ENCODE results near the gene UBE2V1. TPM values are rescaled to one million over a fixed set of nuclear protein-coding genes. Genes with fewer than 3 reads are reported as not detected.
A peak's percentile ranks its signal among the peaks of the same experiment; 100 is the strongest.

The UBE2V1 gene
- total and polyA plus RNA-seq, 2 of the 13 experiments (the other 11 are each of a cell fraction or from before 2014, with no cell fraction given), result 81.3 to 132 TPM

- WGBS (ENCODE audit: low lambda C conversion rate), result 31% methylated on average over 6 of the region's 6 CpGs
- no peak overlapping the region for H3K4me2 ChIP-seq (ENCODE audit: low read depth, low read length)
- H3K79me2 ChIP-seq (ENCODE audit: insufficient read depth, low read length), result no peaks in the 10 kb centered on the region
- ATAC-seq, result no peak
- no peaks in the 10 kb centered on the region for H3K9me3 ChIP-seq (ENCODE audit: low read length)
- peaks cover 24% of the 10 kb centered on the region for H3K4me1 ChIP-seq (ENCODE audit: insufficient read depth, low read length)
- in situ Hi-C loops (cut with HindIII; ENCODE audit: extremely low pct_ligation_motif_present, low pct_unique_long_range_greater_than_20kb), result no loop called here
- no peak for FAIRE-seq
- no peak overlapping the region for H3K27ac ChIP-seq (ENCODE audit: extremely low read length, insufficient read depth, low read length)
- POLR2A ChIA-PET, result interaction anchor here (1.6 kb wide), 1 partner anchor 52 kb away, joined by 3 read pairs; the partner anchor contains the start of gene UBE2V1
- peaks cover 5 to 30% of the 10 kb centered on the region in 2 experiments; a peak in 4 of 5 replicates for H3K27me3 ChIP-seq (ENCODE audit: control insufficient read depth in 1 of 2, insufficient read depth in 2 of 2, low read length in 2 of 2)
- H3K9ac ChIP-seq (ENCODE audit: insufficient read depth, low read depth, low read length), result no peak overlapping the region
- no peak for DNase-seq (ENCODE audit: low spot score)
- no peaks in the 10 kb centered on the region for H3K36me3 ChIP-seq (replicated peaks in 1 of 2; ENCODE audit: control insufficient read depth in 1 of 2, insufficient read depth in 2 of 2, low read length in 2 of 2)
- no peaks in the 10 kb centered on the region for H4K20me1 ChIP-seq (ENCODE audit: insufficient read depth, low read length)
- H3K4me3 ChIP-seq (replicated peaks in 1 of 3; ENCODE audit: insufficient read depth in 1 of 3, low read depth in 2 of 3, low read length in 3 of 3), result no peak overlapping the region
- BruUV-seq (replicated peaks), result no TSS peak
- H2AFZ ChIP-seq (ENCODE audit: low read length), result no peak overlapping the region
- CTCF ChIA-PET (ENCODE audit: low intra/inter-chr PET ratio, low total read pairs), result no interaction called here
- intact Hi-C loops (cut with micrococcal nuclease; ENCODE audit: unreplicated experiment), result no loop called here
- TF ChIP-seq ZNF768 (CRISPR knock-in tag; IDR thresholded peaks at IDR 0.05) (peak; percentile 86), TMF1 (CRISPR knock-in tag; IDR thresholded peaks at IDR 0.05; ENCODE audit: low read depth) (no peak), MEIS2 (CRISPR knock-in tag; IDR thresholded peaks at IDR 0.05) (0 out of 2 replicates have a peak, but pooled peaks have one; percentile 24), ZIK1 (CRISPR knock-in tag; IDR thresholded peaks at IDR 0.05; ENCODE audit: borderline replicate concordance, low read depth) (no peak), PHF8 (CRISPR knock-in tag; IDR thresholded peaks at IDR 0.05) (no peak), FOXM1 (CRISPR knock-in tag; IDR thresholded peaks at IDR 0.05) (no peak), CREB1 (IDR thresholded peaks at IDR 0.05) (no peak), CREB1 (CRISPR knock-in tag; IDR thresholded peaks at IDR 0.05) (no peak), ZNF691 (CRISPR knock-in tag; IDR thresholded peaks at IDR 0.05; ENCODE audit: borderline replicate concordance, low read depth) (no peak), SNAI1 (CRISPR knock-in tag; IDR thresholded peaks at IDR 0.05; ENCODE audit: borderline replicate concordance) (no peak), RFXAP (CRISPR knock-in tag; IDR thresholded peaks at IDR 0.05; ENCODE audit: borderline replicate concordance) (no peak), ZBTB3 (CRISPR knock-in tag; IDR thresholded peaks at IDR 0.05; ENCODE audit: borderline replicate concordance, low read depth) (no peak), ZMYM3 (CRISPR knock-in tag; IDR thresholded peaks at IDR 0.05) (peak; percentile 46; the same call in 1 of the 2 replicates)
- TF ChIP-seq, protein P1, sequence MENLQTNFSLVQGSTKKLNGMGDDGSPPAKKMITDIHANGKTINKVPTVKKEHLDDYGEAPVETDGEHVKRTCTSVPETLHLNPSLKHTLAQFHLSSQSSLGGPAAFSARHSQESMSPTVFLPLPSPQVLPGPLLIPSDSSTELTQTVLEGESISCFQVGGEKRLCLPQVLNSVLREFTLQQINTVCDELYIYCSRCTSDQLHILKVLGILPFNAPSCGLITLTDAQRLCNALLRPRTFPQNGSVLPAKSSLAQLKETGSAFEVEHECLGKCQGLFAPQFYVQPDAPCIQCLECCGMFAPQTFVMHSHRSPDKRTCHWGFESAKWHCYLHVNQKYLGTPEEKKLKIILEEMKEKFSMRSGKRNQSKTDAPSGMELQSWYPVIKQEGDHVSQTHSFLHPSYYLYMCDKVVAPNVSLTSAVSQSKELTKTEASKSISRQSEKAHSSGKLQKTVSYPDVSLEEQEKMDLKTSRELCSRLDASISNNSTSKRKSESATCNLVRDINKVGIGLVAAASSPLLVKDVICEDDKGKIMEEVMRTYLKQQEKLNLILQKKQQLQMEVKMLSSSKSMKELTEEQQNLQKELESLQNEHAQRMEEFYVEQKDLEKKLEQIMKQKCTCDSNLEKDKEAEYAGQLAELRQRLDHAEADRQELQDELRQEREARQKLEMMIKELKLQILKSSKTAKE (CRISPR knock-in tag; IDR thresholded peaks at IDR 0.05; ENCODE audit: borderline replicate concordance), result no peak
- TF ChIP-seq, protein P2, sequence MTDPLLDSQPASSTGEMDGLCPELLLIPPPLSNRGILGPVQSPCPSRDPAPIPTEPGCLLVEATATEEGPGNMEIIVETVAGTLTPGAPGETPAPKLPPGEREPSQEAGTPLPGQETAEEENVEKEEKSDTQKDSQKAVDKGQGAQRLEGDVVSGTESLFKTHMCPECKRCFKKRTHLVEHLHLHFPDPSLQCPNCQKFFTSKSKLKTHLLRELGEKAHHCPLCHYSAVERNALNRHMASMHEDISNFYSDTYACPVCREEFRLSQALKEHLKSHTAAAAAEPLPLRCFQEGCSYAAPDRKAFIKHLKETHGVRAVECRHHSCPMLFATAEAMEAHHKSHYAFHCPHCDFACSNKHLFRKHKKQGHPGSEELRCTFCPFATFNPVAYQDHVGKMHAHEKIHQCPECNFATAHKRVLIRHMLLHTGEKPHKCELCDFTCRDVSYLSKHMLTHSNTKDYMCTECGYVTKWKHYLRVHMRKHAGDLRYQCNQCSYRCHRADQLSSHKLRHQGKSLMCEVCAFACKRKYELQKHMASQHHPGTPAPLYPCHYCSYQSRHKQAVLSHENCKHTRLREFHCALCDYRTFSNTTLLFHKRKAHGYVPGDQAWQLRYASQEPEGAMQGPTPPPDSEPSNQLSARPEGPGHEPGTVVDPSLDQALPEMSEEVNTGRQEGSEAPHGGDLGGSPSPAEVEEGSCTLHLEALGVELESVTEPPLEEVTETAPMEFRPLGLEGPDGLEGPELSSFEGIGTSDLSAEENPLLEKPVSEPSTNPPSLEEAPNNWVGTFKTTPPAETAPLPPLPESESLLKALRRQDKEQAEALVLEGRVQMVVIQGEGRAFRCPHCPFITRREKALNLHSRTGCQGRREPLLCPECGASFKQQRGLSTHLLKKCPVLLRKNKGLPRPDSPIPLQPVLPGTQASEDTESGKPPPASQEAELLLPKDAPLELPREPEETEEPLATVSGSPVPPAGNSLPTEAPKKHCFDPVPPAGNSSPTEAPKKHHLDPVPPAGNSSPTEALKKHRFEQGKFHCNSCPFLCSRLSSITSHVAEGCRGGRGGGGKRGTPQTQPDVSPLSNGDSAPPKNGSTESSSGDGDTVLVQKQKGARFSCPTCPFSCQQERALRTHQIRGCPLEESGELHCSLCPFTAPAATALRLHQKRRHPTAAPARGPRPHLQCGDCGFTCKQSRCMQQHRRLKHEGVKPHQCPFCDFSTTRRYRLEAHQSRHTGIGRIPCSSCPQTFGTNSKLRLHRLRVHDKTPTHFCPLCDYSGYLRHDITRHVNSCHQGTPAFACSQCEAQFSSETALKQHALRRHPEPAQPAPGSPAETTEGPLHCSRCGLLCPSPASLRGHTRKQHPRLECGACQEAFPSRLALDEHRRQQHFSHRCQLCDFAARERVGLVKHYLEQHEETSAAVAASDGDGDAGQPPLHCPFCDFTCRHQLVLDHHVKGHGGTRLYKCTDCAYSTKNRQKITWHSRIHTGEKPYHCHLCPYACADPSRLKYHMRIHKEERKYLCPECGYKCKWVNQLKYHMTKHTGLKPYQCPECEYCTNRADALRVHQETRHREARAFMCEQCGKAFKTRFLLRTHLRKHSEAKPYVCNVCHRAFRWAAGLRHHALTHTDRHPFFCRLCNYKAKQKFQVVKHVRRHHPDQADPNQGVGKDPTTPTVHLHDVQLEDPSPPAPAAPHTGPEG (CRISPR knock-in tag; IDR thresholded peaks at IDR 0.05), result peak; percentile 49; the same call in 1 of the 2 replicates
Measured at GRCh38 chr20:50061151-50062005, 51.6 kb downstream of the UBE2V1 start.
